K562 (cell line): ENCODE measurements around the gene PAX2. TPM values are rescaled to one million over a fixed set of nuclear protein-coding genes. Genes with fewer than 3 reads are reported as not detected.

Experiments used
- ATAC-seq: fragments of 200-7000 bp; cut with Tn5 transposase; 3 replicates; pipeline ENCODE4 v1.9.1; 2020; ENCODE audit warnings: moderate library complexity
- BruUV-seq: library from RNA; stranded (reverse); fragments of 400-500 nt; replicated peaks from 2 replicates; lab custom pipeline; 2021; lab: Mats Ljungman, UMichigan
- CTCF ChIA-PET: fragments of 300-600 bp; formaldehyde crosslinking; extraction: SDS; loops from one replicate; lab custom pipeline; 2021; ENCODE audit warnings: low intra/inter-chr PET ratio; lab: Yijun Ruan, JAX
- POLR2A ChIA-PET: fragments of 300-600, 350-650 bp; sonication (Branson Sonifier 250); formaldehyde crosslinking; extraction: SDS; loops from one replicate; lab custom pipeline; 2021; ENCODE audit warnings: antibody characterized with exemption, inconsistent platforms; lab: Yijun Ruan, JAX
- DNase-seq, 4 experiments: peaks; one replicate each; pipeline versions ENCODE4 v3.0.0 to v3.0.0-alpha.2; 2011 to 2018; ENCODE audit warnings: low spot score in 3 of 4, mixed read lengths in 3 of 4; ENCODE audit errors: extremely low read depth in 1 of 4
- FAIRE-seq: peaks from 2 replicates; lab custom pipeline; 2011; peaks lifted over from hg19 to GRCh38; lab: Jason Lieb, UNC
- H2AFZ ChIP-seq: 2 replicates; pipeline ENCODE4 v1.6.0; 2011; ENCODE audit warnings: low read depth, low read length, control low read depth, inconsistent platforms
- H3K27ac ChIP-seq: fragments of 200-600 bp; 3 replicates; pipeline ENCODE4 v1.8.0; 2011; ENCODE audit warnings: low read depth, mild to moderate bottlenecking, control low read depth, inconsistent platforms, low read length, moderate library complexity, mixed read lengths; ENCODE audit errors: extremely low read depth
- H3K27me3 ChIP-seq, 2 experiments: fragments of 300-600 bp in 1 of 2; 2 replicates in 1 of 2; 3 replicates in 1 of 2; pipeline versions ENCODE4 v1.6.0 to v1.8.0; 2011; ENCODE audit warnings: inconsistent platforms in 2 of 2, low read length in 2 of 2, mild to moderate bottlenecking in 1 of 2, mixed read lengths in 1 of 2, moderate library complexity in 1 of 2; ENCODE audit not compliant: control insufficient read depth in 2 of 2, insufficient read depth in 2 of 2
- H3K36me3 ChIP-seq: fragments of 300-600 bp; 3 replicates; pipeline ENCODE4 v1.8.0; 2011; ENCODE audit warnings: mild to moderate bottlenecking, low read length, inconsistent platforms; ENCODE audit not compliant: control insufficient read depth, insufficient read depth
- H3K4me1 ChIP-seq, 2 experiments: fragments of 200-600 bp in 1 of 2; replicated peaks in 1 of 2; 2 replicates in 1 of 2; 3 replicates in 1 of 2; pipeline versions ENCODE4 v1.5.1 to v1.8.0; 2011; ENCODE audit warnings: inconsistent platforms in 2 of 2, low read length in 2 of 2, mild to moderate bottlenecking in 1 of 2, mixed read lengths in 1 of 2, moderate library complexity in 1 of 2; ENCODE audit not compliant: control insufficient read depth in 2 of 2, insufficient read depth in 2 of 2
- H3K4me2 ChIP-seq: 2 replicates; pipeline ENCODE4 v1.6.1; 2011; ENCODE audit warnings: low read length, control low read depth, inconsistent platforms, mixed read lengths; ENCODE audit not compliant: insufficient read depth
- H3K4me3 ChIP-seq: fragments of 200-600 bp; sonication (generic), shearing (Covaris generic); 2 replicates; pipeline ENCODE4 v1.5.1; 2016; ENCODE audit warnings: control low read depth, inconsistent platforms
- H3K79me2 ChIP-seq: fragments of 200-600 bp; 3 replicates; pipeline ENCODE4 v1.8.0; 2011; ENCODE audit warnings: low read length, inconsistent platforms; ENCODE audit not compliant: control insufficient read depth, insufficient read depth
- H3K9ac ChIP-seq, 2 experiments: 2 replicates each; pipeline versions ENCODE4 v1.6.0 to v1.6.1; 2011; ENCODE audit warnings: low read depth in 2 of 2, low read length in 2 of 2, control low read depth in 1 of 2, inconsistent platforms in 1 of 2, mild to moderate bottlenecking in 1 of 2, mixed read lengths in 1 of 2; ENCODE audit not compliant: insufficient read depth in 1 of 2
- H3K9me1 ChIP-seq: one replicate; pipeline ENCODE4 v1.6.0; 2011; ENCODE audit warnings: inconsistent platforms, mild to moderate bottlenecking, low read length, moderate library complexity; ENCODE audit not compliant: control insufficient read depth, insufficient read depth
- H3K9me3 ChIP-seq: replicated peaks from 2 replicates; pipeline ENCODE4 v1.5.1; 2011; ENCODE audit warnings: low read depth, low read length, inconsistent platforms; ENCODE audit not compliant: control insufficient read depth, insufficient read depth
- H4K20me1 ChIP-seq: replicated peaks from 2 replicates; pipeline ENCODE4 v1.6.1; 2011; ENCODE audit warnings: low read length, inconsistent platforms, mixed read lengths; ENCODE audit not compliant: control insufficient read depth, insufficient read depth
- BCL6 ChIP-seq: fragments of 250-450 bp; sonication (Bioruptor Pico); IDR thresholded peaks from 2 replicates; pipeline ENCODE4 v1.4.0; 2020
- BRF1 ChIP-seq: IDR thresholded peaks from 3 replicates; pipeline ENCODE4 v1.6.1; 2011; ENCODE audit warnings: borderline replicate concordance, mild to moderate bottlenecking; ENCODE audit not compliant: insufficient read length; ENCODE audit errors: extremely low read depth
- CXXC5 ChIP-seq: fragments of 250-450 bp; sonication (Bioruptor Pico); IDR thresholded peaks from 2 replicates; pipeline ENCODE4 v1.8.0; 2022; ENCODE audit warnings: inconsistent platforms, mild to moderate bottlenecking, moderate library complexity
- MCM7 ChIP-seq, 2 experiments: fragments of 450-650 bp; IDR thresholded peaks; 2 replicates each; pipeline ENCODE4 v1.6.1; 2016 to 2018
- NFATC3 ChIP-seq: fragments of 450-650 bp; IDR thresholded peaks from 2 replicates; pipeline ENCODE4 v1.6.1; 2017; ENCODE audit warnings: mild to moderate bottlenecking
- RFX1 ChIP-seq: fragments of 450-650 bp; IDR thresholded peaks from 2 replicates; pipeline ENCODE4 v1.6.1; 2016; ENCODE audit warnings: mild to moderate bottlenecking, moderate library complexity
- STAG1 ChIP-seq: sonication (generic); formaldehyde crosslinking; IDR thresholded peaks from 2 replicates; pipeline ENCODE4 v1.5.0; 2020; ENCODE audit warnings: missing genetic modification reagents, borderline replicate concordance
- SUPT5H ChIP-seq: fragments of 450-650 bp; IDR thresholded peaks from 2 replicates; pipeline ENCODE4 v1.6.1; 2016
- TRIM28 ChIP-seq: fragments of 450-650 bp; IDR thresholded peaks from 2 replicates; pipeline ENCODE4 v1.6.1; 2017
- ZNF318 ChIP-seq, 2 experiments: fragments of 450-650 bp; IDR thresholded peaks; 2 replicates each; pipeline ENCODE4 v1.6.1; 2016; ENCODE audit warnings: mild to moderate bottlenecking in 2 of 2, borderline replicate concordance in 1 of 2, low read depth in 1 of 2, moderate library complexity in 1 of 2
- ZNF57 ChIP-seq: fragments of 450-650 bp; formaldehyde crosslinking; IDR thresholded peaks from 2 replicates; pipeline ENCODE4 v1.4.0; 2020; ENCODE audit warnings: mild to moderate bottlenecking, moderate library complexity
- WGBS: fragments of 100-300 bp; shearing (Covaris generic); methylation state at CpG from one replicate; pipeline ENCODE4 v1.1.6; 2016; ENCODE audit warnings: low coverage, mixed read lengths; ENCODE audit not compliant: insufficient coverage; ENCODE audit errors: missing lambda C conversion rate; 5-methylcytosine and 5-hydroxymethylcytosine counted together
- in situ Hi-C: fragments of 300-500 bp; cut with MboI; formaldehyde crosslinking; loops from 4 replicates; pipeline ENCODE4 v1.15.0; 2018; ENCODE audit warnings: inconsistent platforms, mixed read lengths
- intact Hi-C: fragments of 100-400 bp; cut with micrococcal nuclease; formaldehyde crosslinking; loops from 2 replicates; pipeline ENCODE4 v1.14.2; 2022
- polyA plus RNA-seq, 8 experiments: library from polyadenylated mRNA; depleted of rRNA in 4 of 8; stranded (reverse) in 5 of 8; unstranded in 3 of 8; fragments of >200 nt; fragmentation: Nextera tagmentation in 2 of 8; fragmentation: Illumina TruSeq in 1 of 8; extraction: Ambion mirVana in 2 of 8; extraction: Trizol in 1 of 8; gene quantifications; 2 replicates each; pipeline versions ENCODE4 v1.2.1 to v1.2.3, GENCODE V29; 2011 to 2014; ENCODE audit warnings: inconsistent platforms in 1 of 8, missing spikeins in 1 of 8
- total RNA-seq, 7 experiments: library from RNA; depleted of rRNA in 6 of 7; stranded (reverse); fragments of >200 nt in 6 of 7; fragmentation: Illumina TruSeq in 2 of 7; extraction: Trizol in 2 of 7; gene quantifications; 2 replicates each; pipeline versions ENCODE4 v1.2.1 to v1.2.3, GENCODE V29; 2011 to 2021; ENCODE audit warnings: low replicate concordance in 1 of 7
- TF ChIP-seq, protein P1 (sequence below): sonication (generic); formaldehyde crosslinking; IDR thresholded peaks from 2 replicates; pipeline ENCODE4 v1.8.0; 2023; ENCODE audit warnings: mild to moderate bottlenecking, missing genetic modification reagents

Gene PAX2
- total and polyA plus RNA-seq, 9 of the 15 experiments (the other 6 are each of a cell fraction or from before 2014, with no cell fraction given): not detected

DNA sequence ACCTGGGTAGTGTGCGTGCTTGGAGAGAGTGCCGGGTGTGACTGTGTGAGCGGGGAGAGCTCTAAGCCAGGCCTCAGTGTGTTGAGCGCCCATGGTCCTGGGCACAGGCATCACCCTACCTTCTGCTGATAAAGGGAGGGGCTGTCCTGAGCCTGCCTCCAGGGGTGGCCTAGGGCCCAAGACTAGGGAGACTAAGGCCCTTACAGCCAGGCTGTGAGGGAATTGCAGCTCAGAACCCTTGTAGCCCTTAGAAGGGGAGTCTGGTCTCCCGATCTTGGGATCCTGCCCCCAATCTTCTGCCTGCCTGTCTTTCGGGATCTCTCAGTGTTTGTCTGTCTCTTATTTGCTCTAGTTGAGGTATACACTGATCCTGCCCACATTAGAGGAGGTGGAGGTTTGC is 41.2 kb downstream of the PAX2 start:
- 0% methylated on average over 5 of the region's 6 CpGs for WGBS
- ATAC-seq: no peak
- Histone ChIP-seq H4K20me1 (no peaks in the 10 kb centered on the region), H3K27ac (no peak overlapping the region), H3K9ac (no peak overlapping the region), H3K4me1 (no peaks in the 10 kb centered on the region), H3K36me3 (no peaks in the 10 kb centered on the region), H3K79me2 (no peaks in the 10 kb centered on the region), H3K27me3 (peaks cover 0 to 54% of the 10 kb centered on the region in 2 experiments; a peak in 2 of 5 replicates), H3K4me3 (no peak overlapping the region), H2AFZ (no peak overlapping the region), H3K9me1 (no peaks in the 10 kb centered on the region), H3K9me3 (no peaks in the 10 kb centered on the region), H3K4me2 (no peak overlapping the region)
- BruUV-seq: no TSS peak
- intact Hi-C loops (no loop called here), in situ Hi-C loops (no loop called here)
- no peak for FAIRE-seq
- ChIA-PET CTCF (no interaction called here), POLR2A (no interaction called here)
- DNase-seq: no peak
- TF ChIP-seq STAG1 (CRISPR knock-in tag) (no peak), MCM7 (IDR thresholded peaks at IDR 0.05) (no peak), NFATC3 (no peak), CXXC5 (CRISPR knock-in tag) (no peak), BRF1 (no peak), ZNF57 (CRISPR knock-in tag) (no peak), ZNF318 (IDR thresholded peaks at IDR 0.05; ENCODE audit: borderline replicate concordance in 1 of 2, low read depth in 1 of 2) (no peak), SUPT5H (no peak), TRIM28 (no peak), RFX1 (no peak), BCL6 (no peak)
- TF ChIP-seq, protein P1, sequence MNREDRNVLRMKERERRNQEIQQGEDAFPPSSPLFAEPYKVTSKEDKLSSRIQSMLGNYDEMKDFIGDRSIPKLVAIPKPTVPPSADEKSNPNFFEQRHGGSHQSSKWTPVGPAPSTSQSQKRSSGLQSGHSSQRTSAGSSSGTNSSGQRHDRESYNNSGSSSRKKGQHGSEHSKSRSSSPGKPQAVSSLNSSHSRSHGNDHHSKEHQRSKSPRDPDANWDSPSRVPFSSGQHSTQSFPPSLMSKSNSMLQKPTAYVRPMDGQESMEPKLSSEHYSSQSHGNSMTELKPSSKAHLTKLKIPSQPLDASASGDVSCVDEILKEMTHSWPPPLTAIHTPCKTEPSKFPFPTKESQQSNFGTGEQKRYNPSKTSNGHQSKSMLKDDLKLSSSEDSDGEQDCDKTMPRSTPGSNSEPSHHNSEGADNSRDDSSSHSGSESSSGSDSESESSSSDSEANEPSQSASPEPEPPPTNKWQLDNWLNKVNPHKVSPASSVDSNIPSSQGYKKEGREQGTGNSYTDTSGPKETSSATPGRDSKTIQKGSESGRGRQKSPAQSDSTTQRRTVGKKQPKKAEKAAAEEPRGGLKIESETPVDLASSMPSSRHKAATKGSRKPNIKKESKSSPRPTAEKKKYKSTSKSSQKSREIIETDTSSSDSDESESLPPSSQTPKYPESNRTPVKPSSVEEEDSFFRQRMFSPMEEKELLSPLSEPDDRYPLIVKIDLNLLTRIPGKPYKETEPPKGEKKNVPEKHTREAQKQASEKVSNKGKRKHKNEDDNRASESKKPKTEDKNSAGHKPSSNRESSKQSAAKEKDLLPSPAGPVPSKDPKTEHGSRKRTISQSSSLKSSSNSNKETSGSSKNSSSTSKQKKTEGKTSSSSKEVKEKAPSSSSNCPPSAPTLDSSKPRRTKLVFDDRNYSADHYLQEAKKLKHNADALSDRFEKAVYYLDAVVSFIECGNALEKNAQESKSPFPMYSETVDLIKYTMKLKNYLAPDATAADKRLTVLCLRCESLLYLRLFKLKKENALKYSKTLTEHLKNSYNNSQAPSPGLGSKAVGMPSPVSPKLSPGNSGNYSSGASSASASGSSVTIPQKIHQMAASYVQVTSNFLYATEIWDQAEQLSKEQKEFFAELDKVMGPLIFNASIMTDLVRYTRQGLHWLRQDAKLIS (CRISPR knock-in tag): no peak
